HepG2 (cell line): ENCODE data around the gene DNAJA3. TPM values are rescaled to one million over a fixed set of nuclear protein-coding genes. Genes with fewer than 3 reads are reported as not detected.

Source experiments
- CHCHD3 ChIP-seq: sonication (generic); formaldehyde crosslinking; IDR thresholded peaks from 2 replicates; pipeline ENCODE4 v1.8.0; 2022; ENCODE audit warnings: mild to moderate bottlenecking, missing genetic modification reagents, moderate library complexity
- HIC2 ChIP-seq: sonication (generic); formaldehyde crosslinking; IDR thresholded peaks from 2 replicates; pipeline ENCODE4 v1.9.0; 2022; ENCODE audit warnings: low read depth, missing genetic modification reagents
- MEF2D ChIP-seq: sonication (generic); formaldehyde crosslinking; IDR thresholded peaks from 2 replicates; pipeline ENCODE4 v1.5.1; 2020; ENCODE audit warnings: mild to moderate bottlenecking, missing genetic modification reagents
- MXI1 ChIP-seq: IDR thresholded peaks from 3 replicates; pipeline ENCODE4 v1.6.1; 2012; ENCODE audit warnings: low read depth, low read length, inconsistent platforms, borderline replicate concordance
- NFE2L2 ChIP-seq: fragments of 150-350 bp; IDR thresholded peaks from 2 replicates; pipeline ENCODE4 v1.6.1; 2014; ENCODE audit warnings: low read length
- NR2F1 ChIP-seq, 2 experiments: fragments of 450-650 bp in 1 of 2; formaldehyde crosslinking in 1 of 2; IDR thresholded peaks; 2 replicates each; pipeline versions ENCODE4 v1.5.0 to v1.6.1; 2016 to 2020; ENCODE audit warnings: mild to moderate bottlenecking in 1 of 2, missing compliant biosample characterization in 1 of 2, missing genetic modification reagents in 1 of 2, moderate library complexity in 1 of 2
- ZC3H13 ChIP-seq: sonication (generic); formaldehyde crosslinking; IDR thresholded peaks from 2 replicates; pipeline ENCODE4 v1.8.1; 2023; ENCODE audit warnings: mild to moderate bottlenecking, missing genetic modification reagents, moderate library complexity
- ZNF225 ChIP-seq: sonication (generic); formaldehyde crosslinking; IDR thresholded peaks from 2 replicates; pipeline ENCODE4 v1.4.0; 2020; ENCODE audit warnings: mild to moderate bottlenecking, missing genetic modification reagents
- ZNF30 ChIP-seq: sonication (generic); formaldehyde crosslinking; IDR thresholded peaks from 2 replicates; pipeline ENCODE4 v1.5.0; 2020; ENCODE audit warnings: mild to moderate bottlenecking, missing genetic modification reagents
- ZNF660 ChIP-seq: sonication (generic); formaldehyde crosslinking; IDR thresholded peaks from 2 replicates; pipeline ENCODE4 v1.5.1; 2020; ENCODE audit warnings: mild to moderate bottlenecking, low read depth, missing genetic modification reagents, borderline replicate concordance
- polyA plus RNA-seq, 8 experiments: library from polyadenylated mRNA; depleted of rRNA in 3 of 8; stranded (reverse) in 7 of 8; unstranded in 1 of 8; fragments of >200 nt; fragmentation: Illumina TruSeq in 4 of 8; extraction: Trizol in 4 of 8; gene quantifications; 2 replicates each; pipeline versions ENCODE4 v1.2.1 to v1.2.3, GENCODE V29; 2011 to 2016; ENCODE audit warnings: low read depth in 4 of 8, missing spikeins in 1 of 8, mixed read lengths in 1 of 8; ENCODE audit not compliant: insufficient read depth in 1 of 8
- total RNA-seq, 5 experiments: library from RNA; depleted of rRNA; stranded (reverse); fragments of >200 nt; fragmentation: Illumina TruSeq; extraction: Trizol; gene quantifications; 2 replicates each; pipeline ENCODE4 v1.2.3, GENCODE V29; 2016; ENCODE audit warnings: low read depth in 1 of 5
- TF ChIP-seq, protein P1 (sequence below): IDR thresholded peaks from 2 replicates; pipeline ENCODE4 v1.6.1; 2012; ENCODE audit warnings: low read length, improper control_type of control experiment
- TF ChIP-seq, protein P2 (sequence below): sonication (generic); formaldehyde crosslinking; conservative IDR thresholded peaks from 2 replicates; pipeline ENCODE4 v1.4.0; 2020; ENCODE audit warnings: missing genetic modification reagents
- TF ChIP-seq, protein P3 (sequence below): sonication (generic); formaldehyde crosslinking; IDR thresholded peaks from 2 replicates; pipeline ENCODE4 v1.9.0; 2022; ENCODE audit warnings: missing genetic modification reagents, mild to moderate bottlenecking, borderline replicate concordance

Gene DNAJA3
- total and polyA plus RNA-seq, 2 of the 13 experiments (the other 11 are each of a cell fraction or from before 2014, with no cell fraction given), result 77.0 to 83.3 TPM

- TF ChIP-seq, protein P1, sequence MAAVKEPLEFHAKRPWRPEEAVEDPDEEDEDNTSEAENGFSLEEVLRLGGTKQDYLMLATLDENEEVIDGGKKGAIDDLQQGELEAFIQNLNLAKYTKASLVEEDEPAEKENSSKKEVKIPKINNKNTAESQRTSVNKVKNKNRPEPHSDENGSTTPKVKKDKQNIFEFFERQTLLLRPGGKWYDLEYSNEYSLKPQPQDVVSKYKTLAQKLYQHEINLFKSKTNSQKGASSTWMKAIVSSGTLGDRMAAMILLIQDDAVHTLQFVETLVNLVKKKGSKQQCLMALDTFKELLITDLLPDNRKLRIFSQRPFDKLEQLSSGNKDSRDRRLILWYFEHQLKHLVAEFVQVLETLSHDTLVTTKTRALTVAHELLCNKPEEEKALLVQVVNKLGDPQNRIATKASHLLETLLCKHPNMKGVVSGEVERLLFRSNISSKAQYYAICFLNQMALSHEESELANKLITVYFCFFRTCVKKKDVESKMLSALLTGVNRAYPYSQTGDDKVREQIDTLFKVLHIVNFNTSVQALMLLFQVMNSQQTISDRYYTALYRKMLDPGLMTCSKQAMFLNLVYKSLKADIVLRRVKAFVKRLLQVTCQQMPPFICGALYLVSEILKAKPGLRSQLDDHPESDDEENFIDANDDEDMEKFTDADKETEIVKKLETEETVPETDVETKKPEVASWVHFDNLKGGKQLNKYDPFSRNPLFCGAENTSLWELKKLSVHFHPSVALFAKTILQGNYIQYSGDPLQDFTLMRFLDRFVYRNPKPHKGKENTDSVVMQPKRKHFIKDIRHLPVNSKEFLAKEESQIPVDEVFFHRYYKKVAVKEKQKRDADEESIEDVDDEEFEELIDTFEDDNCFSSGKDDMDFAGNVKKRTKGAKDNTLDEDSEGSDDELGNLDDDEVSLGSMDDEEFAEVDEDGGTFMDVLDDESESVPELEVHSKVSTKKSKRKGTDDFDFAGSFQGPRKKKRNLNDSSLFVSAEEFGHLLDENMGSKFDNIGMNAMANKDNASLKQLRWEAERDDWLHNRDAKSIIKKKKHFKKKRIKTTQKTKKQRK, result no peak
- TF ChIP-seq ZNF660 (CRISPR knock-in tag), result no peak
- TF ChIP-seq, protein P2, sequence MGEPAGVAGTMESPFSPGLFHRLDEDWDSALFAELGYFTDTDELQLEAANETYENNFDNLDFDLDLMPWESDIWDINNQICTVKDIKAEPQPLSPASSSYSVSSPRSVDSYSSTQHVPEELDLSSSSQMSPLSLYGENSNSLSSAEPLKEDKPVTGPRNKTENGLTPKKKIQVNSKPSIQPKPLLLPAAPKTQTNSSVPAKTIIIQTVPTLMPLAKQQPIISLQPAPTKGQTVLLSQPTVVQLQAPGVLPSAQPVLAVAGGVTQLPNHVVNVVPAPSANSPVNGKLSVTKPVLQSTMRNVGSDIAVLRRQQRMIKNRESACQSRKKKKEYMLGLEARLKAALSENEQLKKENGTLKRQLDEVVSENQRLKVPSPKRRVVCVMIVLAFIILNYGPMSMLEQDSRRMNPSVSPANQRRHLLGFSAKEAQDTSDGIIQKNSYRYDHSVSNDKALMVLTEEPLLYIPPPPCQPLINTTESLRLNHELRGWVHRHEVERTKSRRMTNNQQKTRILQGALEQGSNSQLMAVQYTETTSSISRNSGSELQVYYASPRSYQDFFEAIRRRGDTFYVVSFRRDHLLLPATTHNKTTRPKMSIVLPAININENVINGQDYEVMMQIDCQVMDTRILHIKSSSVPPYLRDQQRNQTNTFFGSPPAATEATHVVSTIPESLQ, result no peak
- TF ChIP-seq, protein P3, sequence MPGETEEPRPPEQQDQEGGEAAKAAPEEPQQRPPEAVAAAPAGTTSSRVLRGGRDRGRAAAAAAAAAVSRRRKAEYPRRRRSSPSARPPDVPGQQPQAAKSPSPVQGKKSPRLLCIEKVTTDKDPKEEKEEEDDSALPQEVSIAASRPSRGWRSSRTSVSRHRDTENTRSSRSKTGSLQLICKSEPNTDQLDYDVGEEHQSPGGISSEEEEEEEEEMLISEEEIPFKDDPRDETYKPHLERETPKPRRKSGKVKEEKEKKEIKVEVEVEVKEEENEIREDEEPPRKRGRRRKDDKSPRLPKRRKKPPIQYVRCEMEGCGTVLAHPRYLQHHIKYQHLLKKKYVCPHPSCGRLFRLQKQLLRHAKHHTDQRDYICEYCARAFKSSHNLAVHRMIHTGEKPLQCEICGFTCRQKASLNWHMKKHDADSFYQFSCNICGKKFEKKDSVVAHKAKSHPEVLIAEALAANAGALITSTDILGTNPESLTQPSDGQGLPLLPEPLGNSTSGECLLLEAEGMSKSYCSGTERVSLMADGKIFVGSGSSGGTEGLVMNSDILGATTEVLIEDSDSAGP (CRISPR knock-in tag), result peak; percentile 91
- TF ChIP-seq HIC2 (CRISPR knock-in tag), result no peak; the same call in 1 of the 2 replicates
- no peak for TF ChIP-seq NFE2L2
- TF ChIP-seq NR2F1 (CRISPR knock-in tag; IDR thresholded peaks at IDR 0.05), result no peak; a peak in 1 of 4 replicates
- TF ChIP-seq ZNF30 (CRISPR knock-in tag), result no peak
- TF ChIP-seq ZNF225, result no peak; the same call in 1 of the 2 replicates
- peak; percentile 17; the same call in 1 of the 2 replicates for TF ChIP-seq CHCHD3 (CRISPR knock-in tag)
- 0 out of 2 replicates have a peak, but pooled peaks have one; percentile 24 for TF ChIP-seq ZC3H13 (CRISPR knock-in tag)
- peak; percentile 98; the same call in 1 of the 3 replicates for TF ChIP-seq MXI1
- TF ChIP-seq MEF2D (CRISPR knock-in tag), result no peak
Observed at GRCh38 chr16:4475880-4476788, 50.5 kb downstream of the DNAJA3 start, which contains the start of gene HMOX2 (continued).
